ENCODE data around the gene EPHA4. TPM values are rescaled to one million over a fixed set of nuclear protein-coding genes. Genes with fewer than 3 reads are reported as not detected.
A peak's percentile ranks its signal among the peaks of the same experiment; 100 is the strongest.

The EPHA4 gene
- total RNA-seq, 1 experiment from 2014 or later = 2.7 TPM

DNA sequence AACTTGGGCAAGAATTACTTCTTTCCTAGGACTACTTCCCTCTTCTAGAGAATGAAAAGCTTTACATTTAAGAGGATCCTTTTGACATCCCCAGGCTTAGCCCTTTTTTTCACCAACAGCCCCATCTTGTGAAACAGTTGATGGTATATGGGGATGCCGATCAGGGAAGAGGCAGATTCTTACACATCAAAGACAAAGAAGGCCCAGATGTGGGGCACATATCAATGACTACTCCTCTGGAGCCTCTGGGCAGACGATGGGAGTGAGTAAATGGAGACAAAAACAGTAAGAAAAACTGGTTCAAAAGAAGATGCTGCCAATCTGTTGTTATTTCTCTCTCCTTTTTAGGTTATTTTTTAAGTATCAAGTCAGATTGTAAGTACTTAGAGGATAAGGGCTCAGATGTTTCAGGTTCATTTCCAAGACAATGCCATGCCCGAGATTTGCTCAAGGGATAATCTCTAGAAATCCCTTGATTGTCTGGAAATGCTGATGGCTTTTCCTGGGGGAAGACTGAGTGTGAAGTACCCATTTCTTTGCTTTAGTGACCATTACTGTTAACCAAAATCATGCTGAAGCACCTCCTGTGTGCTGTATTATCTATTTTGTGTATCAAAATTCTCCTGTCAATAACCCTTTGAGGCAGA, 117.5 kb downstream of the EPHA4 start:
- H3K9me3 ChIP-seq (replicated peaks) = no peaks in the 10 kb centered on the region
- no peaks in the 10 kb centered on the region for H3K4me1 ChIP-seq (replicated peaks)
- no peak overlapping the region for H3K4me3 ChIP-seq
- H3K36me3 ChIP-seq = no peaks in the 10 kb centered on the region
- H3K27me3 ChIP-seq (replicated peaks) = no peaks in the 10 kb centered on the region
- H3K27ac ChIP-seq = no peak overlapping the region
- DNase-seq (ENCODE audit: low read depth in 1 of 2, low spot score in 2 of 2) = no peak

DNA sequence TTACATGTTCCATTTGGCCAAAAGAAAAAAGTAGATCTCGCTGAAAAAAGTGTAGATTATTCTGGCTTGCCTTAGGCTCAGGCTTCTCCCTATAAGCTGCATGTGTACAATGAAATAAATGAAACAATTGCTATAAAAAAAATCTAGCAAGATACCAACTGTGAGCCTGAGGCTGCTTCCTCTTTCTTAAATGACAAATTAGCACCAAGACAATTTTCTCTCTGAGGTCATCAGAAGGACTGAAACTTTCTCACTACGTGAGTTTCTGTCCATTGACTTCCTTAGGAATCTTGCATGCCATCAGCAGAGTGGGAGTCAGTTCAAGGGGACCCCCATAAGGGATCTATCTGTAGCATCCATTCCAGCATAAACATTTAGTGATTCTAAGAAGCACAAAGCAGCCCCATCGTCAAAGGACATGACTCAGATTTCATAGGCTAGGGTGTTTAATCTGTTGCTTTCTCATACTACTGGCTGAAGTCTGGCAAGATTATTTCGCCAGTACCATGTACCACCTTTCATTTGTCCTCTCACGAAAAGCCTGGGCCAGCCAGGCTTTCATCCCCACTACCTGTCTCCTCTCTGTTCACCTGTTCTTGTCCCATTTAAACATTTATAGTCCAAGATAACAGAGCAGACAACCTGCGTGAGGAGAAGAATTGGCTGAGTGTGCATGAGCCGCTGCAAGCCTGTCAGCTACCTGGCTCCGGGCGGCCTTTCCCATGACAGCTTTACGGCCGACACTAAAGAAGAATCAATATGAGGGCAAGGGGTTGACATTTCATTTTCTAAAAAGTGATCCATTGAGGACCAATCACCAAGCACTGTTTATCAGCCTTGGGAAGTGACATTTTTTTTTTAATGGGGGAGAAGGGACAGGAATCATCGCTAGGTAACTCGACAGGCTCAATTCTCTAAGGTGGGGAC, 120.0 kb downstream of the EPHA4 start:
- H3K27ac ChIP-seq = no peak overlapping the region
- H3K4me3 ChIP-seq = no peak overlapping the region
- H3K36me3 ChIP-seq = no peaks in the 10 kb centered on the region
- H3K9me3 ChIP-seq (replicated peaks) = no peaks in the 10 kb centered on the region
- no peaks in the 10 kb centered on the region for H3K27me3 ChIP-seq (replicated peaks)
- DNase-seq (ENCODE audit: low read depth in 1 of 2, low spot score in 2 of 2) = no peak
- H3K4me1 ChIP-seq (replicated peaks) = no peaks in the 10 kb centered on the region

DNA sequence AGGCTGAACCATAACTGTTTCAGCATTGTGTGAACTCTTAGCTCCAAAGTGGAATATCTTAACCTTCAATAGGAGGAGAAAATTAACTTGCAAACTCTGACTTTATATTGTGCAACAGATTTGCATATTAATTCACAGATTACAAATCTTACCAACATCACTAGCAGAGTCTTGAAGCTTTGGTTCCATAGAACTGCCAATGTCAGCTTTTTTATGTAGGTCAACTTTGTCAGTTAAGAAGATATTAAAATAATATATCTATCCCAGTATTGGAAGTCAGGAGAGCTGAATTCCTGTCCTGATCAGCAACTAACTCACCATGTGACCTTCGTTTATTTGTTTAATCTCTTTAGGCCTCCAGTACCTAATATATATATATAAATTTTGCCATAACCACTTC, 121.8 kb downstream of the EPHA4 start:
- DNase-seq (ENCODE audit: low read depth in 1 of 2, low spot score in 2 of 2) = no peak
- H3K27me3 ChIP-seq (replicated peaks) = no peaks in the 10 kb centered on the region
- H3K27ac ChIP-seq = no peak overlapping the region
- no peaks in the 10 kb centered on the region for H3K9me3 ChIP-seq (replicated peaks)
- H3K36me3 ChIP-seq = no peaks in the 10 kb centered on the region
- no peaks in the 10 kb centered on the region for H3K4me1 ChIP-seq (replicated peaks)
- no peak overlapping the region for H3K4me3 ChIP-seq

DNA sequence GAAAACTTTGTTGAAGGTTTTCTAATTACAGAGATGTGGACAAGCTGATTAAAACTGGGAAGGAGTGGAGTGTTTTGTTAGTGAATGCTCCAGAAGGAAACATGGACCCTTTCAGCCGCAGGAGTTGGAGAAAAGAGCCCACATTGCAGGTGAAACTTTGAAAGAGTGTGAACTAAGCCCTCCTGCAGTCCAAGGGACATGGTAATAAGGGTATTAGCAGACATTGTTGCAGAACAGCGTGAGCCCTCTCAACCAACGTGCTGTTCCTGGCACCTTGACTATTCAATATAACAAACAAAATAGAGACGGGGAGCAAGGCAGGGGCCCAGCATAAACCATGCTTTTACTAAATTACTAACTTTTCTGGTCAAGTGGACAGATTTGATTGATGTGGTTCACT, 122.7 kb downstream of the EPHA4 start:
- DNase-seq (ENCODE audit: low read depth in 1 of 2, low spot score in 2 of 2) = no peak
- Histone ChIP-seq H3K4me1 (replicated peaks) (peaks cover under 1% of the 10 kb centered on the region; the same call in 1 of the 2 replicates), H3K36me3 (no peaks in the 10 kb centered on the region), H3K27ac (no peak overlapping the region), H3K9me3 (replicated peaks) (no peaks in the 10 kb centered on the region), H3K27me3 (replicated peaks) (no peaks in the 10 kb centered on the region), H3K4me3 (no peak overlapping the region)

DNA sequence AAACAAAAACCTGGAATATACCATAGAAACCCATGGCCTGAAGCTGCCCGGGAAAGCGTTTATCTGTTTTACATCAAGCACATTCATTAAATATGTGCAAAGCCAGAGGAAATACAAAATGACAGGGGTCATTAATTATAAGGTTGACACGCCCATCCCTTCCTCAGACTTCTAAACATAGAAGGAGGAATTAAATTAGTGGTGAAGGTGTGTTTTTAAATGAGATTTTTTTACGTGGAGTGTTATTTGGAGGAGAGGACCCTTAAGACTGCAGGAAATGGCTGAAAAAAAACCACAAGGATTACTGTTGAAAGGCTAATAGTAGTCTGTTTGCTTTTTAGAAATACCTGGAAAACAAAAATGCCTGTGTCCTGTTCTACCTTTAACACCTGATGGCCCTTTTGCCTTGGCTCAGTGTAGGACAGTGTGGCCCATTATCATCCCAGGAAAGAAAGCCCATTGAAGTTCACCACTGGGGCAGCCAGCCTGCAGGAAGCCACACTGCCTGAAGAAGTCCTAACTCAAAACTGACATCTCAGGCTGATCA, 123.2 kb downstream of the EPHA4 start:
- DNase-seq (ENCODE audit: low read depth in 1 of 2, low spot score in 2 of 2) = no peak
- Histone ChIP-seq H3K27me3 (replicated peaks) (no peaks in the 10 kb centered on the region), H3K4me1 (replicated peaks) (peaks cover 5% of the 10 kb centered on the region), H3K27ac (no peak overlapping the region), H3K4me3 (no peak overlapping the region), H3K9me3 (replicated peaks) (no peaks in the 10 kb centered on the region), H3K36me3 (no peaks in the 10 kb centered on the region)

DNA sequence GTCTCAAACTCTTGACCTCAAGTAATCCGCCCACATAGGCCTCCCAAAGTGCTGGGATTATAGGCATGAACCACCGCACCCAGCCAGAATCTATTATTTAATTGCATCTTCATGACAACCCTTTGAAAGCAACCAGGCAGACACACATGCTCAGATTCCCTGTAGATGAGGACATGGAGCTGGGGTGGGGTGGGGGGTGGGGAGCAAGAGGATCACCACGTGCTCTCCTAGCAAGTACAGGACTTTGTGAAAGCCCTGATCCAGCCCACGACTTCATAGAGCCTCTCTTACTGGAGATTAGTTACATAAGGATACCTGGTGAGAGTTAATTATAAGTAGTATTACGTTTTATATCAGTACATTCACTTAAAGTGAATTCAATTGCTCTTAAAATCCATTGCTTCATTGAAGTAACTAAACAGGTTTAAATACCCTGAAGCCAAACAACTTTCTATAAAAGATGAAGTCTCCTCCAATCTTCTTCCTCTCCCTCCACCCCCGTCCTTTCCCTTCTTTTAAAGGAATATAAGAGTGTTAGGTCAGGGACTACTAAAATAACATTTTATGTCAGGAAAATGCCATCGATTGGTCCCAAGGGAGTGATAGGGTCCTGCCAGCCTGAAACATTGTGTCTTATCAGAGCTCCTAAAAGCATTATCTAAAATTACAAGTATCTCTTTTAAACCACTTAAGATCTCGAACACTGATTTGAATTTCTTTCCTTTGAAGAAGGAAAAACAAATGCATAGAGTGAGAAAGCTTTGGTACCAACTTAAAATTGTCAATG, 123.9 kb downstream of the EPHA4 start:
- Histone ChIP-seq H3K27ac (no peak overlapping the region), H3K4me3 (no peak overlapping the region), H3K9me3 (replicated peaks) (no peaks in the 10 kb centered on the region), H3K4me1 (replicated peaks) (peaks cover 12% of the 10 kb centered on the region), H3K27me3 (replicated peaks) (no peaks in the 10 kb centered on the region), H3K36me3 (no peaks in the 10 kb centered on the region)
- DNase-seq (ENCODE audit: low read depth in 1 of 2, low spot score in 2 of 2) = no peak

DNA sequence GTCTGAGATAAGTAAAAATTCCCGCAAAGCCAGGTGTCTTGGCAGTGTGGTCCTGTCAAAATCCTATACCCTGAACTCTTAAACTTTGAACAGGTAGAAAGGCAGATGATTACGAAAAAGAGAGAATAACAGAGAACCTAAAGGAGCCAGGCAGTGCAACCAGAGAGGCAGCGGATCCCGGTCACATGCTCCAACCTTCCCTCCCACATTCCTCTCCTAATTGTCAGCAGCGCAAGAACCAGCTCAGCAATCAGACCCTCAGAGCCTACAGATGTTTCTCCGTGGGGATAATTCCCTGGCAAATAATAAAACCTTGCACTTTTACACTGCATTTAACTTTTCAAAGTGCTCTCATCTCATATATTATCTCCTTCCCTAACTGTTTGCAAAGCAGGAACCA, 124.8 kb downstream of the EPHA4 start:
- H3K36me3 ChIP-seq = no peaks in the 10 kb centered on the region
- no peak for DNase-seq (ENCODE audit: low read depth in 1 of 2, low spot score in 2 of 2)
- H3K9me3 ChIP-seq (replicated peaks) = no peaks in the 10 kb centered on the region
- no peak overlapping the region for H3K4me3 ChIP-seq
- H3K27ac ChIP-seq = no peak overlapping the region
- no peaks in the 10 kb centered on the region for H3K27me3 ChIP-seq (replicated peaks)
- H3K4me1 ChIP-seq (replicated peaks) = peaks cover 12% of the 10 kb centered on the region

DNA sequence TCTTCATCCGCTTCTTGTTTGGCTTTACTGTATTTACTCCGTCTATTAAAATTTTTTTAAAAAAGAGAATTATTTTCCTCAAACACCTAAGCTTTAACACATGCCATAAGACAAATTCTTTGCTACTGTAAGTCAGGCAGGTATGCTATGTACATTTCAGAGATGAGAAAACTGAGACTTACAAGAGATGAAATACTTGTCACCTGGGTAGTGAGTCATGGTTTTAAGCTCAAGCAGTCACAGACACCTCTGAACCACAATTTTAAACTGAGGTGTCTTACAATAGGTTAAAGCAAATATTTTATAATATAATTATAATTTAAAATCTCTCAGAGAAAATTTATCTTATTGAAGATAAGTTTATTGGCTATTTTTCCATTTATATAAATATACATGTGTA, 126.0 kb downstream of the EPHA4 start:
- no peak for DNase-seq (ENCODE audit: low read depth in 1 of 2, low spot score in 2 of 2)
- Histone ChIP-seq H3K9me3 (replicated peaks) (no peaks in the 10 kb centered on the region), H3K27ac (no peak overlapping the region), H3K4me1 (replicated peaks) (peaks cover 12% of the 10 kb centered on the region), H3K4me3 (no peak overlapping the region), H3K27me3 (replicated peaks) (no peaks in the 10 kb centered on the region), H3K36me3 (no peaks in the 10 kb centered on the region)

DNA sequence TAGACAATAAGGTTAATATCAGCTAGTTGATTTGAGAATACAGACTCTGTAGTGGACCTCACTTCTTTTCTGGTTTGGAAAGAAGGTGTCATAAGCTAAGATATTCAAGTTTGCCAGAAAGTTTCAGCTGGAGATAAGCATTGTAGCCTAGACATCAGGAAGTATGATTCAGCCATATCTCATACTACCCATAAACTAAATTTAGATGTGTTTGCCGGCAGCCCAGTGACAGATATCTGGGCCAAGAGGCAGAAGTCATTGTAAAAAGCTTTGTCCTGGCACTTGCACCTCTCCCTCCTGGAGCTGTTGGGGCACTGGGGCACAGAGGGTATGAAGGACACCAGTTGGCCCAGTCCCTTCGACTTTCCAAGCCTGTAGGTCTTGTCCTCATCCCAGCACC, 128.0 kb downstream of the EPHA4 start:
- H3K27me3 ChIP-seq (replicated peaks) = no peaks in the 10 kb centered on the region
- no peak overlapping the region for H3K4me3 ChIP-seq
- no peak overlapping the region for H3K27ac ChIP-seq
- H3K4me1 ChIP-seq (replicated peaks) = peaks cover 12% of the 10 kb centered on the region
- H3K36me3 ChIP-seq = no peaks in the 10 kb centered on the region
- H3K9me3 ChIP-seq (replicated peaks) = no peaks in the 10 kb centered on the region
- peak in 1 of 2 experiments; percentile 6 for DNase-seq (ENCODE audit: low read depth in 1 of 2, low spot score in 2 of 2)

DNA sequence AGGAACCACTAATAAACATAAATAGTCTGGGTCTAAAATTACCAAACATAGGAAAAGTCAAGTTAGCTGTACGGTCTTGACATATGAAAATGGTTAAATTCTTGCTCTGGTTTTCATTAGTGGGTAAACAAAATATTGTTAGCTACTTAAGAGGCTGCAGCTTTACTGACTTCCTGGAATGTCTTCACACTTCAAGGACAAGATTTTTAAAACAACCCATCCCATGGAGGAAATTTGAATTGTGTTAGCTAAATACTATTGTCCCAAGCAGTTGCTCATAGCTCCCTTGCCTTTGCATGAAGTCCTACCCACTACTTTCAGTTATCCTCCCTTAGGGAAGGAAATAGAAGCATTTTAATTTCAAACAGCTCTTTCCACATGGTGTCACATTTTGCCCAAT, 128.5 kb downstream of the EPHA4 start:
- Histone ChIP-seq H3K4me1 (replicated peaks) (peaks cover 12% of the 10 kb centered on the region), H3K4me3 (no peak overlapping the region), H3K27ac (no peak overlapping the region), H3K27me3 (replicated peaks) (no peaks in the 10 kb centered on the region), H3K9me3 (replicated peaks) (no peaks in the 10 kb centered on the region), H3K36me3 (no peaks in the 10 kb centered on the region)
- no peak for DNase-seq (ENCODE audit: low read depth in 1 of 2, low spot score in 2 of 2)

DNA sequence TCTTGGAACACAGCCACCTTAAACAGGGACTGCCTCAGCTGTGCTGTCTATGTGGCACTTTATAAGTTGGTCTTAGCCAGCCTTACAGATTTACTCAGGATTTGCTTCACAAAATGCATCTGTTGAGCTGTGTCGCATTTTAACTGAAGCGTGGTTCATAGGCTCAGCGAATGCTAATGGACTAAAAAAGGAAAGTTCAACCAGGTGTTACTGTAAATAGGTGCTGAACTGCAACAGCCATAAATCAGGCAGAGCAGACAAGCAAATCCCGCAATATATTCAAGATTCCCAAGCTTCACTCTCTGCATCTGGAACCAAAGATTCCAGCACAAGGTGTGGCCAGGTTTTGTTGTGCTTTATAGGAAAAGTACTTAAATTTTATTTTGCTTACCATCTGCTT, 130.0 kb downstream of the EPHA4 start:
- no peak for DNase-seq (ENCODE audit: low read depth in 1 of 2, low spot score in 2 of 2)
- no peak overlapping the region for H3K4me3 ChIP-seq
- H3K9me3 ChIP-seq (replicated peaks) = no peaks in the 10 kb centered on the region
- H3K27me3 ChIP-seq (replicated peaks) = no peaks in the 10 kb centered on the region
- peaks cover 12% of the 10 kb centered on the region for H3K4me1 ChIP-seq (replicated peaks)
- H3K36me3 ChIP-seq = no peaks in the 10 kb centered on the region
- H3K27ac ChIP-seq = no peak overlapping the region

DNA sequence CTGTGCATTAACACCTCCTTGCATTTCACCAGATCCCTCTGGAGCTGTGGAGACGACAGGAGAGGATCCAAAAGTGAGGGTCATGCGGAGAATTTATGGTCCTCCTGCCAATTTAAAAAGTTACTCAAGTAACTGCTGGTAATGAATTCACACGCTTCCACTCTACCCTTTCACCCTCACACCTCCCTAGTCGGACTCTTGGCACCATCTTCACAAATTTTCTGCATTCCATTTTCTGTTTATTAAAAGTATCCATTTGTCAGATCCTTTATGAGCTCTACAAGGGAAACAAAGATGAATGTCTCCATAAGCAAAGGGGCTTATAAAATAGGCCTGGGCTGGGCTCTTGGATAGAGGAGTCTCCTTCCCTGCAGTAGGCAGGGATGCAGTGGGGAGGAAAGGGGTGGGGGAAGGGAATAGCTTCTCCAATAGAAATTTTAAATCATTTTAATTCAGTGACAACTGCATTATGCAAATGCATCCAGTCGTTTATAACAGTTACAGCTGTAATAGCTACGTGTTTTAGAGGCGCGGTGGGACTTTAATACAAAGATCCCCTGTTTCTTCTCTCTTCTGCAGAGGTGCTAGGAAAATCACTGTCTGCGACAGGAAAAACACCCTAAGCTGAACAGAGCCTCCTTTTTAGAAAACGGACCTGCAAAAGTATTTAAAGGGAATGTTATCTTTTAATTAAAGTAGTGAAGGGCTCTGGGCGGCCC, 132.2 kb downstream of the EPHA4 start:
- DNase-seq (ENCODE audit: low read depth in 1 of 2, low spot score in 2 of 2) = no peak
- H3K4me3 ChIP-seq = no peak overlapping the region

DNA sequence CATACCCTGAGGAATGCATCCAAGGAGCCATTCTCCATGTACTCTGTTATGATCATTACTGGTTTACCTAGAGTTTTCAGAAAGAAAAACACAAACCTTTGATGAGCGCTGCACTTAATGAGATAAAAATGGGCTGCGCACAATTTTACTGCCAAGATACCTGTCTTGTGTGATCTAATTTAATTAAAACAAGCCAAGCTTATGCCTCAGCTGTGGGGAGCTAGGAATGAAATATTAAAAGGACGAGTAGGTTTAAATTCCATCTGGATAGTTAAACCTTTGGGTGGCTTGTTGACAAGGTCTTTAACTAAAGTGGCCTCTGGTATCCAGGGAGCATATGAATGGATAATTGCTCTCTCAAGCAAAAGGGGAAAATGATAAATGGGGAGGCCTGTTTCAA, 135.0 kb downstream of the EPHA4 start:
- H3K36me3 ChIP-seq = no peaks in the 10 kb centered on the region
- H3K27ac ChIP-seq = no peak overlapping the region
- no peaks in the 10 kb centered on the region for H3K27me3 ChIP-seq (replicated peaks)
- H3K4me1 ChIP-seq (replicated peaks) = no peaks in the 10 kb centered on the region
- no peak for DNase-seq (ENCODE audit: low read depth in 1 of 2, low spot score in 2 of 2)
- H3K4me3 ChIP-seq = no peak overlapping the region
- H3K9me3 ChIP-seq (replicated peaks) = no peaks in the 10 kb centered on the region

More for the DNA sequence above, 132.2 kb downstream of the EPHA4 start:
- H3K36me3 ChIP-seq = no peaks in the 10 kb centered on the region
- H3K27ac ChIP-seq = no peak overlapping the region
- peaks cover 12% of the 10 kb centered on the region for H3K4me1 ChIP-seq (replicated peaks)
- no peaks in the 10 kb centered on the region for H3K27me3 ChIP-seq (replicated peaks)
- no peaks in the 10 kb centered on the region for H3K9me3 ChIP-seq (replicated peaks)

Data from SJSA1 (cell line).